Measurements from ENCODE around the gene EVL.
A peak's percentile ranks its signal among the peaks of the same experiment; 100 is the strongest.
"Not testable (repeated sequence)": the region's sequence is repeated elsewhere in the genome, so short reads cannot be mapped to it uniquely, and the experiment has no call there.

The EVL gene

GRCh38 chr14:100065111-100065871 is at the start of gene EVL:
TSS of gene EVL (plus strand) at chr14:100065422. CDS start at chr14:100065501, 79 bp downstream.
- DNase-seq = no peak

- no peak for DNase-seq
Measured at GRCh38 chr14:100017553-100017952, 47.7 kb upstream of the EVL start.

- no peak for DNase-seq
Measured at GRCh38 chr14:100018054-100018453, 47.2 kb upstream of the EVL start.

- no peak for DNase-seq
Measured at GRCh38 chr14:100018482-100018881, 46.7 kb upstream of the EVL start.

- no peak for DNase-seq
Measured at GRCh38 chr14:100019156-100019744, 46.0 kb upstream of the EVL start.

GRCh38 chr14:100020629-100021028 is 44.6 kb upstream of the EVL start:
- DNase-seq = no peak

GRCh38 chr14:100022772-100023451 is 42.3 kb upstream of the EVL start:
- DNase-seq = no peak

GRCh38 chr14:100025111-100025510 is 40.1 kb upstream of the EVL start:
- DNase-seq = no peak

- DNase-seq = no peak
Measured at GRCh38 chr14:100027771-100028490, 37.3 kb upstream of the EVL start.

GRCh38 chr14:100028990-100029677 is 36.1 kb upstream of the EVL start:
- DNase-seq = no peak

- DNase-seq = not testable (repeated sequence)
Measured at GRCh38 chr14:100030006-100030405, 35.2 kb upstream of the EVL start.

GRCh38 chr14:100030452-100031153 is 34.6 kb upstream of the EVL start:
- DNase-seq = peak; percentile 35

- DNase-seq = peak; percentile 95
Measured at GRCh38 chr14:100031506-100032281, 33.5 kb upstream of the EVL start.

GRCh38 chr14:100032738-100033137 is 32.5 kb upstream of the EVL start:
- DNase-seq = no peak

- no peak for DNase-seq
Measured at GRCh38 chr14:100033347-100034075, 31.7 kb upstream of the EVL start.

GRCh38 chr14:100034468-100034867 is 30.8 kb upstream of the EVL start:
- no peak for DNase-seq

- DNase-seq = no peak
Measured at GRCh38 chr14:100034961-100035500, 30.2 kb upstream of the EVL start.

- DNase-seq = no peak
Measured at GRCh38 chr14:100035700-100036099, 29.5 kb upstream of the EVL start.

GRCh38 chr14:100037353-100037752 is 27.9 kb upstream of the EVL start:
- DNase-seq = no peak

GRCh38 chr14:100038065-100038464 is 27.2 kb upstream of the EVL start:
- DNase-seq = no peak

Measured in amniotic stem cell (primary cell).